Fibroblast of the aortic adventitia (primary cell): ENCODE measurements around the gene SLC30A3. TPM values are rescaled to one million over a fixed set of nuclear protein-coding genes. Genes with fewer than 3 reads are reported as not detected.

Source experiments
- DNase-seq: peaks from one replicate; pipeline ENCODE4 v3.0.0-alpha.2; 2010; ENCODE audit warnings: low read depth
- H3K4me3 ChIP-seq: 2 replicates; pipeline ENCODE4 v1.5.1; 2011; ENCODE audit warnings: low read depth, mild to moderate bottlenecking, control low read depth, low read length, moderate library complexity
- total RNA-seq: library from RNA; depleted of rRNA; stranded (reverse); fragments of >200 nt; gene quantifications from 2 replicates; pipeline ENCODE4 v1.2.3, GENCODE V29; 2012; ENCODE audit warnings: low replicate concordance
- TF ChIP-seq, protein P1 (sequence below): IDR thresholded peaks from 2 replicates; pipeline ENCODE4 v1.5.1; 2011; ENCODE audit warnings: mild to moderate bottlenecking, low read length, control low read depth, inconsistent platforms; ENCODE audit not compliant: insufficient read depth

SLC30A3 gene
- total RNA-seq, 1 donor, result 0.09 TPM

DNA sequence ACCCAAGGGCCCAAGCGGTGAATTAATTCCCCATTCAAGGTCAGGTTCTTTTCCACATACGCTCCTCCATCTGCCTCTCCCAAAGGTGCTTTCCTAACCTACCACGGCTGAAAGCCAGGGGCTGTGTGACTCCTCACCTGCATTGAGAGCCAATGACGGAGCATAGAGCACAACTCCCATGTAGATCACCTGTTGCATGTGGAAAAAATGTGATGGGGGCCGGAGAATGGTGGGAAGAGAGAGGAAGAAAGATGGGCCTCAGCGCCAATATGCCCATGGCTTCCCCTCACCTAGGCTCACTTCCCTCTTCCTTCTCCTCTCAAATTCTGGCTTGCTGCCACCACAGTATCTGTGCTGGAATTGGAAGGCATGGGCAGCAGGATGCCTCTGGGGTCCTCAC lies 56.5 kb downstream of the SLC30A3 start:
- no peak overlapping the region for H3K4me3 ChIP-seq
- TF ChIP-seq, protein P1, sequence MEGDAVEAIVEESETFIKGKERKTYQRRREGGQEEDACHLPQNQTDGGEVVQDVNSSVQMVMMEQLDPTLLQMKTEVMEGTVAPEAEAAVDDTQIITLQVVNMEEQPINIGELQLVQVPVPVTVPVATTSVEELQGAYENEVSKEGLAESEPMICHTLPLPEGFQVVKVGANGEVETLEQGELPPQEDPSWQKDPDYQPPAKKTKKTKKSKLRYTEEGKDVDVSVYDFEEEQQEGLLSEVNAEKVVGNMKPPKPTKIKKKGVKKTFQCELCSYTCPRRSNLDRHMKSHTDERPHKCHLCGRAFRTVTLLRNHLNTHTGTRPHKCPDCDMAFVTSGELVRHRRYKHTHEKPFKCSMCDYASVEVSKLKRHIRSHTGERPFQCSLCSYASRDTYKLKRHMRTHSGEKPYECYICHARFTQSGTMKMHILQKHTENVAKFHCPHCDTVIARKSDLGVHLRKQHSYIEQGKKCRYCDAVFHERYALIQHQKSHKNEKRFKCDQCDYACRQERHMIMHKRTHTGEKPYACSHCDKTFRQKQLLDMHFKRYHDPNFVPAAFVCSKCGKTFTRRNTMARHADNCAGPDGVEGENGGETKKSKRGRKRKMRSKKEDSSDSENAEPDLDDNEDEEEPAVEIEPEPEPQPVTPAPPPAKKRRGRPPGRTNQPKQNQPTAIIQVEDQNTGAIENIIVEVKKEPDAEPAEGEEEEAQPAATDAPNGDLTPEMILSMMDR, result no peak
- no peak for DNase-seq

- TF ChIP-seq, protein P1, result no peak
- H3K4me3 ChIP-seq, result no peak overlapping the region
- DNase-seq, result no peak
Measured at GRCh38 chr2:27205206-27205605, 57.6 kb downstream of the SLC30A3 start.

DNA sequence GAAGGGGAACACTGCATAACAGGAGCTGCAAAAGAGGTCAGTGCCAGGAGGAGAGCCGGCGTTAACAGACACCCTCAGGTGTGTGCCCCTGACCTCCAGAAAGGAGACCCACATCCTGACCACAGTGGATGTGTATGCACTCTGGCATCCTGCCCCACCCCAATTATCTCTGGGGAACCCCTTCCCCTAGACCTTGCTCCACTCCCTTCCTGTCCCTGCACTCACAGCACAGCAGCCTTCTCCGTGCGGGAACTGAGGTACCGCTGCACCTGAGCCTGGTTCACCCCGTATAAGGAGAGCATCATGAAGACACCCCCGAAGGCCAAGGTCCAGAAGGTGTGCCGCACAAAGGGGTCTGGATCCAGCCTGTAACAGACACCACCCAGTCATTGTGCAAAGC lies 58.3 kb downstream of the SLC30A3 start:
- DNase-seq, result no peak
- no peak overlapping the region for H3K4me3 ChIP-seq
- TF ChIP-seq, protein P1, result no peak

DNA sequence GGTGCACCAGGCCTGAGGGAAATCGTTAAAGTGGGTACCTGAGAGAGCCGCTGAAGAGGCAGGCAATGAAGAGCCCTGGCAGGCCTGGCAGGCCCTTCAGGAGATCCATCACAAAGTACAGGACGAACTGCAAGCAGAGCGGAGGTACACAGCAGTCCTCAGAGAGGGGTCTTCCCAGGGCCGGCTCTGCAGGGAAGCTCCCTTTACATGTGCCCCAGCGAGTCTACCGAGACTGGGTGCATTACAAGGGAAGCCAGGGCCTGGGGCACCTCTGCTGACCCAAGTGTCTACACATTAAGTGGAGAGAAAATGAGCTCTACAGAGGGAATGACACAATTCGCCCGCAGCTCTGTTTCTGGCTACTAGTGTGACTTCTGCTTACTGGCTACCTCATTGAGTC lies 59.1 kb downstream of the SLC30A3 start:
- TF ChIP-seq, protein P1, result no peak
- no peak for DNase-seq
- H3K4me3 ChIP-seq, result no peak overlapping the region

Other genes starting within 250 kb of the SLC30A3 start
- 10.3 and 71.6 TPM in 2 replicates for gene TMEM214, start 230.1 kb downstream of the SLC30A3 start, total RNA-seq
- gene AGBL5, start 211.4 kb downstream of the SLC30A3 start, total RNA-seq, result 17.5 and 25.3 TPM in 2 replicates
- gene OST4, start 191.4 kb downstream of the SLC30A3 start, total RNA-seq, result 36.5 and 300 TPM in 2 replicates
- gene EMILIN1, start 184.4 kb downstream of the SLC30A3 start, total RNA-seq, result 81.3 and 153 TPM in 2 replicates
- gene KHK, start 176.3 kb downstream of the SLC30A3 start, total RNA-seq, result 1.7 and 2.3 TPM in 2 replicates
- gene CGREF1, start 143.9 kb downstream of the SLC30A3 start, total RNA-seq, result 4.7 and 9.3 TPM in 2 replicates
- 0.09 TPM in 1 of 2 replicates, not detected in the other for gene ABHD1, start 139.2 kb downstream of the SLC30A3 start, total RNA-seq
- gene PREB, start 128.4 kb downstream of the SLC30A3 start, total RNA-seq, result 37.0 and 46.0 TPM in 2 replicates
- gene PRR30, start 123.6 kb downstream of the SLC30A3 start, total RNA-seq, result not detected in 2 replicates
- 2.3 TPM in 1 of 2 replicates, not detected in the other for gene TCF23, start 114.0 kb downstream of the SLC30A3 start, total RNA-seq
- gene ATRAID, start 51.0 kb downstream of the SLC30A3 start, total RNA-seq, result 135 and 216 TPM in 2 replicates
- gene SLC5A6, start 50.8 kb downstream of the SLC30A3 start, total RNA-seq, result 12.9 and 20.0 TPM in 2 replicates
- gene CAD, start 45.7 kb downstream of the SLC30A3 start, total RNA-seq, result 28.9 and 35.5 TPM in 2 replicates
- not detected in 2 replicates for gene DNAJC5G, start 12.4 kb upstream of the SLC30A3 start, total RNA-seq
- gene TRIM54, start 19.4 kb upstream of the SLC30A3 start, total RNA-seq, result not detected in 2 replicates
- gene UCN, start 45.4 kb upstream of the SLC30A3 start, total RNA-seq, result 0.27 and 1.1 TPM in 2 replicates
- 37.7 and 92.8 TPM in 2 replicates for gene MPV17, start 60.0 kb upstream of the SLC30A3 start, total RNA-seq
- 27.2 and 33.4 TPM in 2 replicates for gene GTF3C2, start 93.7 kb upstream of the SLC30A3 start, total RNA-seq
- gene EIF2B4, start 107.3 kb upstream of the SLC30A3 start, total RNA-seq, result 28.5 and 29.7 TPM in 2 replicates
- gene SNX17, start 107.6 kb upstream of the SLC30A3 start, total RNA-seq, result 102 and 125 TPM in 2 replicates
- gene ZNF513, start 117.7 kb upstream of the SLC30A3 start, total RNA-seq, result 7.3 and 19.2 TPM in 2 replicates
- gene PPM1G, start 146.5 kb upstream of the SLC30A3 start, total RNA-seq, result 62.2 and 146 TPM in 2 replicates
- gene NRBP1, start 165.6 kb upstream of the SLC30A3 start, total RNA-seq, result 40.1 and 118 TPM in 2 replicates
- gene KRTCAP3, start 179.3 kb upstream of the SLC30A3 start, total RNA-seq, result not detected in 2 replicates
- 24.4 and 25.7 TPM in 2 replicates for gene IFT172, start 226.7 kb upstream of the SLC30A3 start, total RNA-seq
- gene FNDC4, start 232.2 kb upstream of the SLC30A3 start, total RNA-seq, result 7.3 and 45.8 TPM in 2 replicates
- gene GCKR, start 233.8 kb upstream of the SLC30A3 start, total RNA-seq, result 4.5 and 4.9 TPM in 2 replicates